Adipose tissue (tissue), 3 donors: ENCODE measurements around the gene DHH. TPM values are rescaled to one million over a fixed set of nuclear protein-coding genes. Genes with fewer than 3 reads are reported as not detected.

Source experiments
- H3K27ac ChIP-seq: one replicate; pipeline ENCODE4 v1.5.1; 2013; ENCODE audit warnings: low read depth, low read length
- WGBS, 3 donors: extraction: QIAGEN DNeasy Blood & Tissue Kit; methylation state at CpG; one replicate each; pipeline ENCODE4 v1.1.7; 2013; 5-methylcytosine and 5-hydroxymethylcytosine counted together
- polyA plus RNA-seq, 3 donors: library from polyadenylated mRNA; stranded (reverse); fragments of 200-250 nt; gene quantifications; one replicate each; pipeline ENCODE4 v1.2.3, GENCODE V29; 2013
- donor health status: healthy with polysubstance abuse.
- donor health status: Bipolar disorder and iron deficiency.
- donor health status: healthy.

Gene DHH
- polyA plus RNA-seq, 3 donors = 0.22 to 1.8 (median 1.5) TPM

DNA sequence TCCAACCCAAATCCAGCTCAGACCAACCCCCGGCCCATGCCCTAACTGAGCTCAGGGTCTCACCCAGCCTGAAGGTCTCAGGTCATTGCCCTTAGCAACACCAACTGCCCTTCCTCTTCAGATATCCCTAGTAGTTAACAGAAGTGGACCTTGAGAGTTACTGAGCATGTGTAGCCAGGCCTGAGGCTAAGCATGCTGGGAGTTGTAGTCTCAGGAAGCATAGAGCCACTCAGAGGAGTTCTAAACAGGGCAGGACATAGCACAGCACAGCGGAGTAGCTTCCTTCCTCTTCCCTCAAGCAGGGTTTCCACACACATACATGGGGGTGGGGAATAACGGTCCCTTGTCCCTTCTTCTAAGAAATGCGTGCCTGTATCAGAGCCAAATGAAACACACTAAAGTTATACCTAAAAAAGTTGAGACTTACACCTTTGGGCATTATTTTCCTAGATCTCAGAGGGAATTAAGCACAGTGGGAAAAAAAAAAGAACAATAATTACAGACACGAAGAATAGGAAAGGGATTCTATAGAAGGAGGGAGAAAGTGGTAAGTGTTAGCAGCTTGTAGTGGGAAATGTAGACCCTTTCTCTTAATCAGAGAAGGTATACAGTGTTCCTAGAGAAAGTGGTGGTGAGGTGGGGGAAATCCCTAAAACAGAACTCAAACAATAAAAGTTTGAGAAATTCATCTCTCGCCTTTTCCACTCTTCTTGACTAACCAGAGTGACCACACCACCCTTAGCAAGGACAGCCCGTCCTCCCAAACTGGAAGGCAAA, 38.4 kb downstream of the DHH start:
- H3K27ac ChIP-seq = no peak overlapping the region

DNA sequence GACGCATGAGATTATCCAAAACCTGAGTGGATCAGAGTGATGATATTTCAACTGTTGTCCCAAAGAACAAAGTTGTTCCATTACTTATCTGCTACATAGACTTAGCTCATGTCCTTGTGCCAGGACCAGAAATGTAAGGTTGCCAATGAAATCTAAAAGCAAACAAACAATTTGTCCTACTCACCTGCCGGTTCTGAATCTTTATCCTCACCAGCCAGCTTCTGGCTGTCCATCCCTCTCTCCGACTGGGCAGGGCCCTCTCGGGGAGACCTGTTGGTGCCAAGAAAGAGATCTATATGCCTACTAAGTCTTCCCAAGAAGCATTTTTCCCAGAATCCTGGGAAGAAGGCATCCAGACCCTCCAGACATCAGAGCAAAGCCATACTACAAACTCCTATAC, 39.5 kb downstream of the DHH start:
- WGBS, 3 donors = 31 to 80% (median 74%) methylated on average over 4 of the region's 4 CpGs
- H3K27ac ChIP-seq = no peak overlapping the region

More for the DNA sequence above, 38.4 kb downstream of the DHH start:
- 26 to 45% (median 26%) methylated on average over 7 of the region's 7 CpGs for WGBS, 3 donors

DNA sequence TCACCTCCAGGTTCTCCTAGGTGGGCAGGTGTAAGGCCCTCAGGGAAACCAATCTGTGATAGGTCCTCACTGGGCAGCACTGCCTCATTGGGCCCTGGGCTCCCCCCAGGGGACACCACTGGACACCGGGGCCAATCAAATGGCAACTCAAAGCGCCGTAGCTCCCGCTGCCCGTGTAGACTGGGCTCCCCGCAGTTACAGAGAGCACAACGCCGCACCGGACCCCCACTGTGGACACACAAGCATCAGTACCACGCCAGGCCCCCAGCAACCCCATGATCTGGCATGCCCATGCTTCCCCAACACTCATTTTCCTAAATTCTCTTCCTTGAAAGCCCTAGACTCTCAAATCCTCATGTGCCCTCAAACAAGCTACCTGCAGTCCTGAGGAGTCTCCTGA, 40.1 kb downstream of the DHH start:
- WGBS, 3 donors = 93% methylated on average over 10 of the region's 10 CpGs
- H3K27ac ChIP-seq = no peak overlapping the region

DNA sequence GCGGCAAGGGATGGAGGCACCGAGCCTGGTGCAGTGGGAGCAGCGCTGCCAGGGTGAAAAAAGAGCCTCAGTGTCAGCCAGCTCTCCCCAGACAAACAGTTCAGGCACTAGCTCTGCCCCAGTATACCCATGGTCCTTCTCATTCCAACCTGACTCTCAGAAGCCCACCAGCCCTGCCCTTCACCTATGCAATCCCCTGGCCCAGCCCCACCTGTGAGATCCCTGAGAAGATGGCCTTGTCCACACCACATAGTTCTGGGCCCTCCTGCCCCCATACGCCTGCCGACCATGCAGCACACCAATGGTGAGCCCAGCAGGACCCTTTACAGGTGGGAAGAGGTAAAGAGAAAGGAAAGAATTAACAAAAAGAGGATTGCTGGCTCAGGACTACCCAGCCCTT, 40.5 kb downstream of the DHH start:
- WGBS, 3 donors = 92 to 97% (median 96%) methylated on average over 5 of the region's 5 CpGs
- H3K27ac ChIP-seq = no peak overlapping the region

DNA sequence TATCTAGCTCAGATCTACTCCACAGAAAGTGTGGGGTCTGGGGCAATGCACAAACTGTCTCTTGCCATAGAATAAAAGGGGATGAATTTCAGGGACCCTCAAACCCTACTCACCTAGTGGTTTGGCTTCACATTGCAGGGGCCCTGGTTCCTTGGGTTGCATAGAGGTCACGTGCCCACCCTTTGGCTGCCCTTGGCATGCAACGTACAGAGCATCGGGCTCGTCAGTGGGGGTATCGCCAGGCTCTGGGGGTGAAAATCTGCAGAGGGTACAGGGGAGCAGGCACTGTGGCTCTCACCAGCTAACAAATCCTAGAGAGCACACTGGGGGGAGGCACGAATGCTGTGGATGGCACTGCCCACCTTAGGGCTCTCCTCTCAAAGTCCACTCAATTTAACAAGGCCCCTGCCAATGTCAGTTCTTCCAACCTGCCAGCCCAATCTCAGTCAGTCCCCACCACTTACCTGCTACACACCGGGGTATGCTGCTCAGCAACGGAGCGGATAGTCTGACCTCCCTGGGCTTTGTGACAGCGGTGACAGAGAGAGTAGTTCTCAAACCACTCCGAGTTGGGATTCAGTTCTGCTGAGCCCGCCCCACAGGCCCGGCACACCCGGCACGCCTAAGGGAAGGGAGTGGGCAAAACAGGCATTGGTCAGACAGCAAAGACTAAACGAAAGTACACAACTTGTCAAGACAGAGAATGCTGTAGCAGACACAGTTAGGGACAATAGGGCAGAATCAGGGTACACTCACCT, 42.0 kb downstream of the DHH start:
- 86 to 89% (median 88%) methylated on average over 16 of the region's 16 CpGs for WGBS, 3 donors

DNA sequence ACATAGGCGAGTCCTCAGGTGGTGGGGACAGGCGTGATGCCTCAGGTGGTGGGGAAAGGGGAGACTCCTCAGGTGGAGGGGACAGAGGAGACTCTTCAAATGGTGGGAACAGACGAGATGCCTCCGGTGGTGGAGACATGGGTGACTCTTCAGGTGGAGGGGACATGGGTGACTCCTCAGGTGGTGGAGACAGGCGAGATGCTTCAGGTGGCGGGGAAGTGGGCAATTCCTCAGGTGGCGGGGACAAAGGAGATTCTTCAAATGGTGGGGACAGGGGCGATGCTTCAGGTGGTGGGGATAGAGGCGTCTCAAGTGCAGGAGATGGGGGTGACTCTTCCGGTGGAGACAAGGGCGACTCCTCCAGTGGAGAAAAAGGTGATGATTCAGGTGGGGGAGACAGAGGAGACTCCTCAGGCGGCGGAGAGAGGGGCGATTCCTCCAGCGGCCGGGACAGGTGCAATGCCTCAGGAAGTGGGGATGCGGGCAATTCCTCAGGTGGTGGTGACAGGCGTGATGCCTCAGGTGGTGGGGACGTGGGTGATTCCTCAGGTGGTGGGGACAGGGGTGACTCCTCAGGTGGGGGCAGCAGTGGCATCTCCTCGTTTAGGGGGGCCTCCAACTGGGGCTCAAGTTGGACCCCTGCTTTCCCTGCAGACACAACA, 42.7 kb downstream of the DHH start:
- H3K27ac ChIP-seq = no peak overlapping the region
- 87 to 93% (median 92%) methylated on average over 20 of the region's 20 CpGs for WGBS, 3 donors

More for the DNA sequence above, 42.0 kb downstream of the DHH start:
- no peak overlapping the region for H3K27ac ChIP-seq

DNA sequence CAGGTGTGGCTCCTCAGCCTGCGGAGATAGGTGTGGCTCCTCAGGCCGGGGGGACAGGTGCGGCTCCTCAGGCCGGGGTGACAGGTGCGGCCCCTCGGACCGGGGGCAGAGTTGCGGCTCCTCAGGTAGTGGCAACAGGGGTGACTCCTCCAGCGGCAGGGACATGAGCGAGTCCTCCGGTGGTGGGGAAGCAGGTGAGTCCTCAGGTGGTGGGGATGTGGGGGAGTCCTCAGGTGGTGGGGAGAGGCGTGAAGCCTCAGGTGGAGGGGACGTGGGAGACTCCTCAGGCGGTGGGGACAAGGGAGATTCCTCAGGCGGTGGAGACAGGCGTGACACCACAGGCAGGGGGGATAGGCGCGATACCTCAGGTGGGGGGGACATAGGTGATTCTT, 43.2 kb downstream of the DHH start:
- no peak overlapping the region for H3K27ac ChIP-seq
- WGBS, 3 donors = 93 to 96% (median 94%) methylated on average over 17 to 18 of the region's 18 CpGs

DNA sequence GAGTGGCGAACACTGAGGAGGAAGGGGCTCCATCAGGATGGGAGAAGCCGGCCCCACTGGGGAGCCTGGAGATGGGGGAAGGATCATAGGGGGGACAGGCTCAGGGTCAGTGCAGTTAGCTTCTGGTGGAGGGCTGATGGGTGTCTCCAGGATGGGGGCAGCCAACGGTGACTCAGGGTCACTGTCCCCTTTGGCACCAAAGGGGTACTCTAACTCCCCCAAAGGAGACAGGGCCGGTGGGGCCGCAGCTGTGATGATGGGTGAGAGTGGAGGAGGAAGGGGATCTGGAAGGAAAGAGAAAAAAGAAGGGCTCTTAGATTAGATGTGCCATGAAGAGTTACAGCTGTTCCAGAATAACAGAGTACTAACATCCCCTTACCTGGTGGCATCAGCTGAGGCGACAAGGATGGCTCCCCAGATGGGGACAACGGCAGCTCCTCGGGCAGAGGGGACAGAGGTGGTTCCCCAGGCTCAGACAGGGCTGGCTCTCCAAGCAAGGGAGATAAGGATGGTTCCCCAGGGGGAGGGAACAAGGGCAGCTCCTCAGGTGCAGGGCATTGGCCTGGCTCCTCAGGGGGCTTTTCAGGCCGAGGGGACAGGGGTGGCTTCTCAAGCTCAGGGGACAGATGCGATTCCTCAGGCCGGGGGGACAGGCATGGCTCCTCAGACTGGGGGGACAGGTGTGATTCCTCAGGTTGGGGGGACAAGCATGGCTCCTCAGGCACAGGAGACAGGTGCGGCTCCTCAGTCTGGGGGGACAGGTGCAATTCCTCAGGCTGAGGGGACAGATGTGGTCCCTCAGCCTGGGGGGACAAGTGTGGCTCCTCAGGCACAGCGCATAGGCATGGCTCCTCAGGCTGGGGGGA, 43.9 kb downstream of the DHH start:
- 90 to 91% (median 90%) methylated on average over 13 of the region's 13 CpGs for WGBS, 3 donors
- no peak overlapping the region for H3K27ac ChIP-seq

DNA sequence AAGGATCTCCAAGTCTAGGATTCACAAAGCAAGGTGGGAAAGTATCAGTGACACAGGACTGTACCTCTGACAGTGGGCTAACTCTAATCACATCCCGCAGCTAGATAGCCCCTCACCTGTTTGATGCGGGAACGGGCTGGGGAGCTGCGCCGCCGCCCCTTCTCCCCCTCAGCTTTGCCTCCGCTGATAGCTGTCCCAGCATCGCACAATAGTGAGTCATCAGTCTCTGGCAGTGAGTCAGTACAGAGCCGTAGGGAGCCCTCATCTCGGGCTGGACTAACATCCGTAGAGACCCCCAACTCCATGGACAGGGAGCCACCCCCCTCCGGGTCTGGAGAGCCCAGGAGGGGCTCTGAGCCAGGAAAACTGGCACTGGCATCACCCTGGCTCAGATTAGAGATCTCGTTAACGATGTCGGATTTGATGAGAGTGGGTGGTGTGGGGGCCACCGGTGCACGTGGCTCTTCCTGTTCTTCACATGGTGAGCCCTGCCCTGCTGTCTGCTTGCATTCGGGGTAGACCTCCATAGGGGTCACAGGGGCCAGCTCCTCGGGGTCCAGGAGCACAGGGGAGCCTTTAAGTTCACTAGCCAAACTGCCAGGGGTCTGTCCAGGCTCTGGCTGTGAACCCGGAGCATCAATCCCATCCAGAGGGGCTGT, 44.9 kb downstream of the DHH start:
- no peak overlapping the region for H3K27ac ChIP-seq
- WGBS, 3 donors = 79 to 89% (median 81%) methylated on average over 20 of the region's 20 CpGs

DNA sequence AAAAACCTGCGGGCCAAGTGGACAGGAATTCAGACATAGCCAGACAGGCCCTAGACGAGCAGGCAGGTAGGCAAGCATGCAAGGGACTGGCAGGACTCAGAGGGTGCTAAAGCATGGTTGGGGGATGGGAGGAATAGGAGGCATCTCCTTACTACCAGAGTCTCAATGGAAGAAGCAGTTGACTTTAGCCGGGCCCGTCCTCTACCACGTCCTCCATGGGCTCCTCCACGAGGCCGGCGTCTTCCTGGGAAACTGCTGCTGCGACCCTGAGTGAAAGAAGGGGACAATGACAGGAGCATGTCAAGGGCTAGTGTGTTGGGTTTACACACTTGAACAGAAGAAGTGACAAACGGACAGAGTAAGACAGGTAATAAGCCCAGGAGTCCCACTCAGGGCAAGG, 45.6 kb downstream of the DHH start:
- 91 to 95% (median 91%) methylated on average over 10 of the region's 10 CpGs for WGBS, 3 donors
- no peak overlapping the region for H3K27ac ChIP-seq

DNA sequence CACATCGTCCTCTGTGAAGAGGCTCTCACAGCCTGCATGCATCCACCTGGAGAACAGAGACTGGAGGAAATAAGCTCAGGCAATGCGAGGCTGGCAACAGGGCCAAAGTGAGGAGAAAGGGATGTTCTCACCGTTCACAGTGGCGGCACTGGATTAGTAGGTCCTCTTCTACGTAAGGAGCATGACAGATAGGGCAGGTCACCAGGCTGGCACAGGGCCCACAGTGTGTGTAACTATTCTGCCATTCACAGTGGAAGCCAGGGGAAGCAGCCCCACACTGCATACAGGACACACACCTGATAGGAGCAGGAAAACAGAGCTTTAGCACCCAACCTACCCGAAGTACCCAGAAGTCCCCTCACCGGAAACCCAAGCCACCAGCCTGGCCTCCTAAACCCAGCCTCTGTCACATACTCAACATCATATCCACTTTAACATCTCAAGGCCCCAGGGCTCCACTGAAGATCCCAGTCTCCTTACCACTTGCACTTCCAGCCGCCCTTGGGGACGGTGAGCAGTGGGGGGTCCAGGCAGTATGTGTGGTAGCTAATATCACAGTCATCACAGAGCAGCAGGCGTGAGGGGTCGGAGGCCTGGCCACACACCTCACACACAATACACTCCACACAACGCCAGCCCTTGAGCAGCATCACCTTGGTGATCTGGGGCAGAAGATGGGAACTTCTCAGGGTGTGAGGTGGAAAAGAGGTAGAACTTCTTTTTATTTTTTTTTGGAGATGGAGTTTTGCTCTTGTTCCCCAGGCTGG, 48.3 kb downstream of the DHH start:
- WGBS, 3 donors = 93 to 95% (median 93%) methylated on average over 12 of the region's 12 CpGs
- H3K27ac ChIP-seq = no peak overlapping the region

DNA sequence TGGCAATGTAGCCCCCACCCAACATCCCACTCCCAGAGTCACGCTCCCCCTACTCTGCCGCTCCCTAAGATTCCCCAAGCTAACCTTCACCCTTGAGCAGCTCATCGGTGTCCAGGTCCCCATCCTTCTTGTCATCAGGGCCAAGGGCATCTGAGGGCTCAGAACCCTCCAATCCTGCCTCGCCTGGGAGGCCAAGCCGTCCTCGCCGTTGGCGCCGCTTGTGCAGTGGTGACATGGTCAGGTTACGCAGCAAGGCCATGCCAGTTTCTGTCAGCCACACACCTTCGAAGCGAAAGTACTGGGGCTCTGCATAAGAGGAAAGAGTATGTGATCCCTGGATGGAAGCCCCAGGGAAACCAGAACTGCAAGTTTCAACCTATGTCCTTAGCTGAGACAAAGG, 49.9 kb downstream of the DHH start:
- 95 to 97% (median 96%) methylated on average over 12 of the region's 12 CpGs for WGBS, 3 donors
- no peak overlapping the region for H3K27ac ChIP-seq

DNA sequence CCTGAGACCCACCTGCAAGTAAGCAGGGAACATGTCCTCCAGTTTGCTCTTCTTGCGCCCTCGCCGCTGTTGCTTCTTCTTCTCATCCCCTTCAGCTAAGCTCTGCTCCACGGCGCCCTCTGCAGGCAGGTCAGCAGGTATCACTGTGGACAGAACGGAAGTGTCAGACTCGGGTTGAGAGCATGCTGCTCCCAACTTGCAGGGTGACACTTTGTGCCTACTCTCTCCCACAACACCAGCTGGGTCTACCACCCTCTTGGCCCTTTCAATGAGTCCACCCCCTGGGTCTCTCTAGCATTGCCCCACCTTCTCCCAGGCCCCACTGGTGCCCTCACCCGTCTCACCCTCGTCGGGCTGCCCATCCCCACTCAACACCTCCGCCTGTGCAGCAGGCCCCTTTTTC, 50.7 kb downstream of the DHH start:
- 60 to 61% (median 61%) methylated on average over 11 of the region's 11 CpGs for WGBS, 3 donors

DNA sequence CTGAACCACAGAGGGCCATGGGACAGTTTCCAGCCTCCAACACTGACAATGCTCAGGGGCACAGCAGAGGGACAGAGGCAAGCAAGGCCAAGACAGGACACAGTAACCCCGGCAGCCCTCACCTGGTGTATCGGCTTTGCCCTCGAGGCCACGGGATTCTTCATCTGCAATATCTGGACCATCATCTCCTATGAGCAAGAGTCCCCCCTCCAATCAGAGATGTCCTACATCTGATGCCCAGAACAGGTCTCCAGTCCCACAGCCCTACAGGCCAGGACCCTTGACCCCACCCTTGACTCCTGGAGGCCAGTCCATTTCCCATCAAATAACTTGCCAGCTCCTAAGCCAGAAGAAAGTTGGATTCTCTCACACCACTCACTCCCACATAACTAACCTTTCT, 51.4 kb downstream of the DHH start:
- no peak overlapping the region for H3K27ac ChIP-seq
- 84 to 97% (median 93%) methylated on average over 4 of the region's 4 CpGs for WGBS, 3 donors

More for the DNA sequence above, 50.7 kb downstream of the DHH start:
- no peak overlapping the region for H3K27ac ChIP-seq

DNA sequence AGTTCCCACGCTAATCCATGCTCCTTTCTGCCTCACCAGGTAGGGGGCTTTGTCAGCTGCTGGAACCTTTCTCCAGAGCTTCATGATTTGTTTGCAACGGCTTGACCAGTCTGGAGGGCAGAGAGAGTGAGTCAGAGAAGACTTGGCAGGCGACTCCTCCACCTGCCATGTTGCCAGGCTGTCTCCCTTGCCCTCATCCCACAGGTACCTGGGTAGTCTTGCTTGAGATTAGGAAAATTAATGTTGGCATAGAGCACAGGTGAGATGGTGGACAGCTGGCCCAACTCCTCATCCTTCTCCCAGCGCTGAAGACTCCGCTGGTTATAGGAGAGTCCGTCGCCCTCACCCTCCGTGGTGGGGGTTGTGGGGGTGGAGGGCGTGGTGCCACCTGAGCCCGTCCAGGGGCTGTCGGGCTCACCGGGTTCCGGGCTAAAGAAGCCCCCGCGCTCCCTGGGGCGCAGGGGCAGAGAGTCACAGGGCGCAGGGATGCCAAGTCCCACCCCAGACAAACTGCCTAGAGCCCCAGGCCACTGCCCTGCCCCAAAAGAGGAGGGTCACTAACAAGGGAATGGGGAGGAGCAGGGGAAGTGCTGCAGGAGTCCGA, 52.6 kb downstream of the DHH start:
- WGBS, 3 donors = 89 to 93% (median 90%) methylated on average over 18 of the region's 18 CpGs
- no peak overlapping the region for H3K27ac ChIP-seq

DNA sequence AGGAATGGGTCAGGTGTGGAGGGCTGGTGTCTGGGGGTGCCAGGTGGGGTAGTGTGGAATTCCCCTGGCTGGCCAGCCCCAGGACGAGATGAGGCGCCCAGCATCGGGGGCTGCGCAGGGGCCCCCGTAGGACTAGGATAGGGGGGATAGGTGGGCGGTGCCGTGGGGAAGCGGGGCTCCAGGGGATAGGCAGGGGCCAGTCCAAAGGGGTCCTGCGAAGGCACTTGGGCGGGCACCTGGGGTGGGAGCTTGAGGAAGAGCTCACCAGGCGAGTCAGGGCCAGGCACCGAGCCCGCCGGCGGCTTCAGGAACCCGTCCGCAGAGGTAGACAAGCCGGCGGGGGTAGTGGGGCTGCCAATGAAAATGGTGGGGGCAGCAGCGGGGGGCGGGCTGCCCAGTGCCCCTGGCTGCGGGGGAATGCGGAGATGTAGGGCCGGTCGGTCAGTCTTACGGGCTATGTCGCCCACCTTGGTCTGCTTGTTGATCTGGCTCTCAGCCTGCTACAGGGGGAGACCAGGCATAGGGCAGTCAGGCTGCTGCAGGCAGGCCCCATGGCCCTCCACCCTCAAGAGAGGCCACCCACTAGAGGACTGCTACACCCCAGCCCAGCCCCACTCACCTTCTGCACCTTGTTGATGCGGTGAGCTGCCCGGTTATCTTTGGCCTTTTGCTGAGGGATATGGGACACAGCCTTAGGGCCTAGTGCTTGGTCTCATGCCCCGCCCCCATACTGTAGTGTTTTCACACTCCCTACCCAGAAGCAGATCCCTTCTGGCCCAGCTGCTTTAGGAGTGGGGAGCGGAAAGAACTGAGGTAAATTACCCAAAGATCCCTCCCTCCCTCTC, 53.3 kb downstream of the DHH start:
- WGBS, 3 donors = 95% methylated on average over 20 to 31 of the region's 31 CpGs

More for the DNA sequence above, 53.3 kb downstream of the DHH start:
- H3K27ac ChIP-seq = no peak overlapping the region
